HepG2 (cell line): ENCODE measurements around the gene RAPGEF2. TPM values are rescaled to one million over a fixed set of nuclear protein-coding genes. Genes with fewer than 3 reads are reported as not detected.

Source experiments
- ARNTL ChIP-seq: sonication (generic); formaldehyde crosslinking; IDR thresholded peaks from 2 replicates; pipeline ENCODE4 v1.4.0; 2020; ENCODE audit warnings: mild to moderate bottlenecking, missing genetic modification reagents
- CCAR2 ChIP-seq: fragments of 200-400 bp; formaldehyde crosslinking; optimal IDR thresholded peaks from 2 replicates; pipeline ENCODE3; 2018; ENCODE audit warnings: low read depth, mild to moderate bottlenecking, low read length, moderate library complexity
- DMTF1 ChIP-seq: sonication (generic); formaldehyde crosslinking; IDR thresholded peaks from 2 replicates; pipeline ENCODE4 v1.4.0; 2020; ENCODE audit warnings: mild to moderate bottlenecking, missing genetic modification reagents
- NFE2L1 ChIP-seq: sonication (generic); formaldehyde crosslinking; IDR thresholded peaks from 2 replicates; pipeline ENCODE4 v1.4.0; 2020; ENCODE audit warnings: missing genetic modification reagents, mild to moderate bottlenecking, borderline replicate concordance
- NFKB2 ChIP-seq: sonication (generic); formaldehyde crosslinking; IDR thresholded peaks from 2 replicates; pipeline ENCODE4 v1.4.0; 2020; ENCODE audit warnings: missing genetic modification reagents, borderline replicate concordance
- SIX1 ChIP-seq: sonication (generic); formaldehyde crosslinking; IDR thresholded peaks from 2 replicates; pipeline ENCODE4 v1.4.0; 2020; ENCODE audit warnings: missing genetic modification reagents, borderline replicate concordance
- SP1 ChIP-seq, 2 experiments: fragments of 450-650 bp in 1 of 2; sonication (generic) in 1 of 2; formaldehyde crosslinking in 1 of 2; IDR thresholded peaks; 2 replicates each; pipeline versions ENCODE4 v1.4.0 to v1.6.1; 2016 to 2020; ENCODE audit warnings: missing genetic modification reagents in 1 of 2
- ZNF639 ChIP-seq: conservative IDR thresholded peaks from 2 replicates; pipeline ENCODE4 v1.6.1; 2018; ENCODE audit warnings: missing genetic modification reagents
- ZNF678 ChIP-seq: sonication (generic); formaldehyde crosslinking; IDR thresholded peaks from 2 replicates; pipeline ENCODE4 v1.4.0; 2020; ENCODE audit warnings: mild to moderate bottlenecking, missing genetic modification reagents
- polyA plus RNA-seq, 8 experiments: library from polyadenylated mRNA; depleted of rRNA in 3 of 8; stranded (reverse) in 7 of 8; unstranded in 1 of 8; fragments of >200 nt; fragmentation: Illumina TruSeq in 4 of 8; extraction: Trizol in 4 of 8; gene quantifications; 2 replicates each; pipeline versions ENCODE4 v1.2.1 to v1.2.3, GENCODE V29; 2011 to 2016; ENCODE audit warnings: low read depth in 4 of 8, missing spikeins in 1 of 8, mixed read lengths in 1 of 8; ENCODE audit not compliant: insufficient read depth in 1 of 8
- total RNA-seq, 5 experiments: library from RNA; depleted of rRNA; stranded (reverse); fragments of >200 nt; fragmentation: Illumina TruSeq; extraction: Trizol; gene quantifications; 2 replicates each; pipeline ENCODE4 v1.2.3, GENCODE V29; 2016; ENCODE audit warnings: low read depth in 1 of 5
- TF ChIP-seq, protein P1 (sequence below): sonication (generic); formaldehyde crosslinking; IDR thresholded peaks from 2 replicates; pipeline ENCODE4 v1.4.0; 2020; ENCODE audit warnings: missing genetic modification reagents
- TF ChIP-seq, protein P2 (sequence below): IDR thresholded peaks from 2 replicates; pipeline ENCODE4 v1.6.1; 2018; ENCODE audit warnings: missing genetic modification reagents

Gene RAPGEF2
- total and polyA plus RNA-seq, 2 of the 13 experiments (the other 11 are each of a cell fraction or from before 2014, with no cell fraction given) = 19.2 to 23.0 TPM

- TF ChIP-seq SP1 (IDR thresholded peaks at IDR 0.05) = no peak
- TF ChIP-seq SP1 (CRISPR knock-in tag; IDR thresholded peaks at IDR 0.05) = no peak
- TF ChIP-seq DMTF1 (CRISPR knock-in tag) = no peak
- no peak for TF ChIP-seq NFKB2
- no peak for TF ChIP-seq NFE2L1 (CRISPR knock-in tag)
- TF ChIP-seq, protein P1, sequence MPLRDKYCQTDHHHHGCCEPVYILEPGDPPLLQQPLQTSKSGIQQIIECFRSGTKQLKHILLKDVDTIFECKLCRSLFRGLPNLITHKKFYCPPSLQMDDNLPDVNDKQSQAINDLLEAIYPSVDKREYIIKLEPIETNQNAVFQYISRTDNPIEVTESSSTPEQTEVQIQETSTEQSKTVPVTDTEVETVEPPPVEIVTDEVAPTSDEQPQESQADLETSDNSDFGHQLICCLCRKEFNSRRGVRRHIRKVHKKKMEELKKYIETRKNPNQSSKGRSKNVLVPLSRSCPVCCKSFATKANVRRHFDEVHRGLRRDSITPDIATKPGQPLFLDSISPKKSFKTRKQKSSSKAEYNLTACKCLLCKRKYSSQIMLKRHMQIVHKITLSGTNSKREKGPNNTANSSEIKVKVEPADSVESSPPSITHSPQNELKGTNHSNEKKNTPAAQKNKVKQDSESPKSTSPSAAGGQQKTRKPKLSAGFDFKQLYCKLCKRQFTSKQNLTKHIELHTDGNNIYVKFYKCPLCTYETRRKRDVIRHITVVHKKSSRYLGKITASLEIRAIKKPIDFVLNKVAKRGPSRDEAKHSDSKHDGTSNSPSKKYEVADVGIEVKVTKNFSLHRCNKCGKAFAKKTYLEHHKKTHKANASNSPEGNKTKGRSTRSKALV (CRISPR knock-in tag) = no peak
- TF ChIP-seq ZNF678 (CRISPR knock-in tag) = no peak
- TF ChIP-seq CCAR2 = no peak
- no peak for TF ChIP-seq ZNF639 (CRISPR knock-in tag)
- no peak for TF ChIP-seq ARNTL (CRISPR knock-in tag)
- TF ChIP-seq, protein P2, sequence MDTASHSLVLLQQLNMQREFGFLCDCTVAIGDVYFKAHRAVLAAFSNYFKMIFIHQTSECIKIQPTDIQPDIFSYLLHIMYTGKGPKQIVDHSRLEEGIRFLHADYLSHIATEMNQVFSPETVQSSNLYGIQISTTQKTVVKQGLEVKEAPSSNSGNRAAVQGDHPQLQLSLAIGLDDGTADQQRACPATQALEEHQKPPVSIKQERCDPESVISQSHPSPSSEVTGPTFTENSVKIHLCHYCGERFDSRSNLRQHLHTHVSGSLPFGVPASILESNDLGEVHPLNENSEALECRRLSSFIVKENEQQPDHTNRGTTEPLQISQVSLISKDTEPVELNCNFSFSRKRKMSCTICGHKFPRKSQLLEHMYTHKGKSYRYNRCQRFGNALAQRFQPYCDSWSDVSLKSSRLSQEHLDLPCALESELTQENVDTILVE (CRISPR knock-in tag) = no peak
- no peak for TF ChIP-seq SIX1 (CRISPR knock-in tag)
Measured at GRCh38 chr4:159219862-159220261, 117.0 kb downstream of the RAPGEF2 start (continued).
